IPS-18a (cell line): ENCODE results near the gene TIGD7.

Experiments used
- H3K27ac ChIP-seq: one replicate; pipeline ENCODE4 v1.5.1; 2013; ENCODE audit warnings: low read length
- H3K27me3 ChIP-seq: one replicate; pipeline ENCODE4 v1.6.1; 2013; ENCODE audit warnings: mild to moderate bottlenecking, low read length; ENCODE audit not compliant: control insufficient read depth, insufficient read depth
- H3K36me3 ChIP-seq: one replicate; pipeline ENCODE4 v1.6.1; 2013; ENCODE audit warnings: low read depth, low read length; ENCODE audit not compliant: control insufficient read depth
- H3K4me1 ChIP-seq: one replicate; pipeline ENCODE4 v1.6.1; 2013; ENCODE audit warnings: low read depth, low read length; ENCODE audit not compliant: control insufficient read depth
- H3K4me3 ChIP-seq: one replicate; pipeline ENCODE4 v1.5.1; 2013; ENCODE audit warnings: low read length
- H3K9ac ChIP-seq: one replicate; pipeline ENCODE4 v1.6.1; 2013; ENCODE audit warnings: mild to moderate bottlenecking, low read length, moderate library complexity
- H3K9me3 ChIP-seq: one replicate; pipeline ENCODE4 v1.6.1; 2013; ENCODE audit warnings: low read depth, low read length; ENCODE audit not compliant: control insufficient read depth

TIGD7 gene, protein sequence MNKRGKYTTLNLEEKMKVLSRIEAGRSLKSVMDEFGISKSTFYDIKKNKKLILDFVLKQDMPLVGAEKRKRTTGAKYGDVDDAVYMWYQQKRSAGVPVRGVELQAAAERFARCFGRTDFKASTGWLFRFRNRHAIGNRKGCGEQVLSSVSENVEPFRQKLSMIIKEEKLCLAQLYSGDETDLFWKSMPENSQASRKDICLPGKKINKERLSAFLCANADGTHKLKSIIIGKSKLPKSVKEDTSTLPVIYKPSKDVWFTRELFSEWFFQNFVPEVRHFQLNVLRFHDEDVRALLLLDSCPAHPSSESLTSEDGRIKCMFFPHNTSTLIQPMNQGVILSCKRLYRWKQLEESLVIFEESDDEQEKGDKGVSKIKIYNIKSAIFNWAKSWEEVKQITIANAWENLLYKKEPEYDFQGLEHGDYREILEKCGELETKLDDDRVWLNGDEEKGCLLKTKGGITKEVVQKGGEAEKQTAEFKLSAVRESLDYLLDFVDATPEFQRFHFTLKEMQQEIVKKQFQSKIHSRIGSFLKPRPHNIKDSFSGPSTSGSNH

DNA sequence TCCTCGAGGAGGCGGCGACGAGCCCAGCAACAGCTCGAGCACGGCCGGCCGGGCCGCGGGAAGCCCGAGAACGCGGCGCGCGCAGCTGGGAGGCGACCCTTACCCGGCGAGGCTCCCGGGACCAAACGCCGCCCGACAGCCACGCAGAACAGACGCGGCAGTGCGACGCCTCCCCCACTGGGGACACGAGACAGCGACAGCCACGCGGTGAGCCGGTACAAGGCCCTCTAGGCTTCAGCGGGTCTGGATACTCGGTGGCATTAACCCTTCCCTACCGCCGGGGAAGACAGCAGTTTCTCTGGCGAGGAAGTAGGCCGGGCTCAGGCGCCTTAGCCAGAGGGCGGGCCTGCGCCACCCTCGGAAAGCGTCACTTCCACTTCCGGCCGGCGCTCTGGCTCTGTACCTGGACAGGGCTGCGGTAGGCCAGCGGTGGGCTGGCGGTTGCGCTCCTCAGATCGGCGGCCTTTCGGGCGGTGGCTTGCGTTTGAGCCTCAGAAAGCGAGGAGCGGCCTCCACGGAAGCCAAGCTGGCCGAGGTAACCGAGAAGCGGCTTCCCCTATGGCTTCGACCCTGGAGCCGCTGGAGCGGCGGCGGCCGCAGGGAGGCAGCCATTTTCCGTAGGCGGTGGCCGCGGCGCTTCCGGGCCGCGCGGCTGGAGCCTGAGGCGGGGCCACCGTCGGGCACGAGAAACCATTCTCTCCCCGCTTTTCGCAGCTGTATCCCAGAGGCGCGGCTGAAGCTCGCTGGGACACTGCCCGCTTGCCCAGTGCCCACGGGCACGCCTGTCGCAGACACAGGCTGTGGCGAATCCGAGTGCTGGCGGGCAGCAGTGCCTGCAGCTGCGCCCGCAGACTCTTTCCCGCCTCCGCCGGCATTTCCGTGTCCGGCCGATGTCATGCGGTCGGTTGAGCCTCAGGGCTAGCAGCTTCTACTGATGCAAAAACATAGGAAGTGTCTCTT, at the start of gene TIGD7, which contains the start of gene ZNF75A:
TSS of gene TIGD7 (minus strand) at position 322 of the 960 bp plus-strand sequence. CDS start 4,816 bp downstream, outside the sequence.
TSS of gene ZNF75A (plus strand) at position 389 of the 960 bp plus-strand sequence. CDS start 2,932 bp downstream, outside the sequence.
- no peaks in the 10 kb centered on the region for H3K4me1 ChIP-seq
- peak within 1 kb of the TSS; percentile 67 for H3K9ac ChIP-seq
- H3K27me3 ChIP-seq: peaks cover 8% of the 10 kb centered on the region
- peak within 1 kb of the TSS; percentile 81 for H3K4me3 ChIP-seq
- H3K27ac ChIP-seq: peak within 1 kb of the TSS; percentile 59
- peaks cover 51% of the 10 kb centered on the region for H3K9me3 ChIP-seq
- H3K36me3 ChIP-seq: peaks cover 19% of the 10 kb centered on the region

DNA sequence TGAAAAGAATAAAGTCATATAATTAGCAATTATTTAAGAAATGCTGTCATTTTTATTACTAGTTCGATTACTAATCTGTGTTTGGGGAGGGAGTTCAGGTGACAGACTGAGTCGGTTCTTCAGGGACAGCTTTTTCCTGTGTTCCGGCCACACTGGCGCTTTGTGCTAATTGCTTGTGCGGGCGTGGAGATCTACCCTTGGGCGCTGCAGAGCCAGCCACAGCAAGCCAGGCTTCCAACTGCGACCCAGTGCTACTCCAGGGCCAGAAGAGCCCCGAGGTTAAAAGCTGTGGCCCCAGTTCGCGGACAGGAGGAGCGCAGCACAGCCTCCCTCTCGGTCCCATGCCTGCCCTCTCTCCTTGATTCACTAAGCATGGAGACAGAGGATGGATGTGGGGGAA, 43.9 kb upstream of the TIGD7 start:
- Histone ChIP-seq H3K9ac (no peak overlapping the region), H3K36me3 (no peaks in the 10 kb centered on the region), H3K27ac (no peak overlapping the region), H3K27me3 (no peaks in the 10 kb centered on the region), H3K4me1 (no peaks in the 10 kb centered on the region), H3K9me3 (peaks cover 17% of the 10 kb centered on the region), H3K4me3 (no peak overlapping the region)

DNA sequence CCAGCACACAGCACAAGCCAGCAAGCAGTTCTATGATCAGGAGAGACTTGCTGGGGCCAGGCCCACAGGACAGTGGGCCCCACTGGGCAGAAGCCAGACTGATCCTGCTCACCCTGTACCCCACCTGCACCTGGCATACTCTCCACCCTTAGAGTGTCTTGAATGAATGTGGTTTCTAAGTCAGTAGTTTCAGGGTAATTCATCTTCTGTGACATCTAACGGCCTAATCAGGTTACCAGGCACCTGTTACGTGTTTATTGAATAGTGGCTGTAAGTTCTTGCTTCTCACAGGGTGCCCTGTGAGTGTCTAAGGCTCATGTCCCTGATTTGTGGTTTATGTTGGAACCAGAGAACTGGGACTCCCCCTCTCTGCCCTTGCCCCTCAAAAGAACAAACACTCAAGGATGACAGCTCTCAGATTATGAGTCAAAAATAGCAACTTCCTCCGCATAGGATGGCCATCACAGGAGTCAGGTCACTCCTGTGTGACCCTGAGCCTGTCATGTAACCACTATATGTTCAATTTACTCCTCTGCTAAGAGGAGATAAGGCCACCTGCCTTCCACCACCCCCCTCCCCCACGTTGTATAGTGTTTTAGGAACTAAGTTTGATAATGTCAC, 43.4 kb upstream of the TIGD7 start:
- Histone ChIP-seq H3K9ac (no peak overlapping the region), H3K27ac (no peak overlapping the region), H3K4me1 (no peaks in the 10 kb centered on the region)

DNA sequence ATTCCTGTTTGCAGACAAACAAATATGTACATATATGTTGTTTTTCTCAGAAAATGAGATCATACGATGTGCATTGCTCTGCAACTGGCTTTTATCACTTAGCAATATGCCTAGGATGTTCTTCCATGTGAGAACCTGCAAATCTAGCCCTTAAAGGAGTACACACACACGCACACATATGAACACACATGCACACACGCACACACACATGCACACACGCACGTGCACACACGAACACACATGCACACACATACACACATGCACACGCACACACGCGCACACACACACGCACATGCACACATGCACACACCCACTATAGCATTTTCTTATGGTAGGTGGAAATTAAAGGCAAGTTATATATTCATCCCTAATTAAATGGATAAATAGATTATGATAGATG, 42.4 kb upstream of the TIGD7 start:
- H3K9ac ChIP-seq: no peak overlapping the region
- H3K4me1 ChIP-seq: no peaks in the 10 kb centered on the region
- H3K4me3 ChIP-seq: no peak overlapping the region
- peaks cover 17% of the 10 kb centered on the region for H3K9me3 ChIP-seq
- no peaks in the 10 kb centered on the region for H3K27me3 ChIP-seq
- no peak overlapping the region for H3K27ac ChIP-seq
- no peaks in the 10 kb centered on the region for H3K36me3 ChIP-seq

More for the DNA sequence above, 43.4 kb upstream of the TIGD7 start:
- Histone ChIP-seq H3K36me3 (no peaks in the 10 kb centered on the region), H3K27me3 (no peaks in the 10 kb centered on the region), H3K9me3 (peaks cover 17% of the 10 kb centered on the region), H3K4me3 (no peak overlapping the region)

DNA sequence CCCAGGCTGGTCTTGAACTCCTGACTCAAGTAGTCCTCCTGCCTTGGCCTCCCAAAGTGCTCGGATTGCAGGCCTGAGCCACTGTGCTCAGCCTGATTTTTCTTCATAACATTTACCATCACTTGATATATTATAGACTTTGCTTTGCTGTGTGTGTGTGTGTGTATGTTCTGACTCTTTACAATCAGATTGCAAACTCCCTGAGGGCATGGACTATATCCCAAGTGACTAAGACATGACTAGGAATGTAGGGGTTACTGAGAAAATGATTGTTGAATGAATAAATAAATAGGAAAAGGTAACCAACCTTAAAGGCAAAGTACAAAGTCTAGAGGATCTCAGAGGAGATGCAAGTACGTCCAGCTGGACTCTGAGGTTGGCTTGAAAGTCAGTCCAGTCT, 40.8 kb upstream of the TIGD7 start:
- H3K9me3 ChIP-seq: peaks cover 17% of the 10 kb centered on the region
- H3K4me3 ChIP-seq: no peak overlapping the region
- H3K27me3 ChIP-seq: no peaks in the 10 kb centered on the region
- H3K9ac ChIP-seq: no peak overlapping the region
- H3K4me1 ChIP-seq: no peaks in the 10 kb centered on the region
- no peak overlapping the region for H3K27ac ChIP-seq
- H3K36me3 ChIP-seq: no peaks in the 10 kb centered on the region

DNA sequence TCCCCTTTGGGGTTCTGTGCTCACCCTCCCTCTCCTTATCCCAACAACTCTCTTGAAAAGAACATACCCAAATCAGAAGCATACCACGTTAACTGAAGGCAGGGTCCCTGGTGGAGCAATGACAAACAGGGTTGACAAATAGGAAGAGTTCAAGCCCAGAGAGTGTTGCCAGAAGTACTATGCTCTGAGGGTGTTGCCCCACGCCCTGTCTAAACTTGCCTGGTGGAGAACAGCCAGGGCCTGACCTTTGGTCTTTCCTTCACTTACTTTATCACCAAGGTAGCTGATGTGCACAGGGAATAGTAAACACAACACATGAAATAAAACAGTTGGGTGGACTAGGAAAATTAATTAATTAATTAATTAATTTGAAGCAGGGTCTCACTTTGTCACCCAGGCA, 23.4 kb upstream of the TIGD7 start:
- no peaks in the 10 kb centered on the region for H3K4me1 ChIP-seq
- no peaks in the 10 kb centered on the region for H3K27me3 ChIP-seq
- H3K9ac ChIP-seq: no peak overlapping the region
- H3K27ac ChIP-seq: no peak overlapping the region
- H3K36me3 ChIP-seq: no peaks in the 10 kb centered on the region
- H3K4me3 ChIP-seq: no peak overlapping the region
- peaks cover 22% of the 10 kb centered on the region for H3K9me3 ChIP-seq

DNA sequence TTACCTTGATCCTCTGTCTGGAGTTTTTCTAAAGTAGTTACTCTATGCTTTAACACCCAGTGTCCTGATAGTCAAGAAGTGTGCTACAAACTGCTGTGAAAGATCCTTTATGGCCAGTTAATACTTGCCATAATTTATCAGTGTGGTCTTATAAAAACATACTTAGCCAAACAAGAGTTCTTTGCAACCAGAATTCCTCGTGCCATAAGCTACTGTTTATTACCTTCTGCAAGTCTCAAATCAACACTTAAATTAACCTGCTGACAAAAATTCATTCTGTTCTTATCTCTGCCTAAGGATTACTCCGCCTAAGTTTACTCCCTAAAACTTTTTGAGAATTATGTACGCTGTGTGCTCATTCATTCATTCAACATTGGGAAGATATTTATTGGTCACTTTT, 22.9 kb upstream of the TIGD7 start:
- peaks cover 22% of the 10 kb centered on the region for H3K9me3 ChIP-seq
- no peaks in the 10 kb centered on the region for H3K36me3 ChIP-seq
- no peaks in the 10 kb centered on the region for H3K4me1 ChIP-seq
- no peak overlapping the region for H3K4me3 ChIP-seq
- no peaks in the 10 kb centered on the region for H3K27me3 ChIP-seq
- no peak overlapping the region for H3K27ac ChIP-seq
- no peak overlapping the region for H3K9ac ChIP-seq

DNA sequence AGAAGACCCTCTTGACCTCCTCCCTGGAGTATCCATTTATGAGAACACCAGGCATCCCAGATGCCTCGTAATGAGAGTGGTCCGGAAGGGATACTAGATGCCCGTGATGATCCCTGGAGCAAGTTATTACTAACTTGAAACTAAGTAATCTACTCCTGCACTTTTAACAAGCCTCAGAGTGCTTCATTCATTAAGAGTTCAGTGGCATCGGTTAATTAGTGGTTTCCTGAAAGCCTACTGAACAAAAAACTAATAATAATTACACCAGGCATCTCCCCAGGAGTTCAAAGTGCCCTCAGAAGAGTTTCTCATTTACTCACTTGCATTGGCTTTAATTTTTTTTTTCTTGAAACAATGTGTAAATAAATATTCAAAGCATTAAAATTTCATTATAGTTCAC, 22.3 kb upstream of the TIGD7 start:
- H3K36me3 ChIP-seq: no peaks in the 10 kb centered on the region
- H3K9ac ChIP-seq: no peak overlapping the region
- no peak overlapping the region for H3K4me3 ChIP-seq
- no peak overlapping the region for H3K27ac ChIP-seq
- peaks cover 20% of the 10 kb centered on the region for H3K9me3 ChIP-seq
- H3K4me1 ChIP-seq: no peaks in the 10 kb centered on the region
- no peaks in the 10 kb centered on the region for H3K27me3 ChIP-seq

DNA sequence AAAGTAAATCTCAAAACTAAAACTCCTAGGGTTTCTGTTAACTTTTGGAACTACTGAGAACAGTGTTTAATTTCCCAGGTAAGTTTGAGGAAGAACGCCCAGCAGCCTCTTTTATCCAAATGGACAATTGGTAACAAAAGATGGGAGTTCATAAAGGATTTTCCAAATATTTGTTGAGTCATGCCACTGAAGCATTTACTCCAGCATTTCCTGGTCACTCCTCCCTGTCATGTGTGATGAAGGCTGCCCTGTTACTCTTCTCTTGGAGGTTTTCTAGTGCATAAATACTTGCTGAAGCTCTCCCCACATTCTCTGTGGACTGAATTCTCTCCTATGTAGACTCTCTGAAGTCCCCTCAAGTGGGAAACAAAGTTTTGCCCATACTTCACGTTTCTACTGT, 16.6 kb upstream of the TIGD7 start:
- H3K4me3 ChIP-seq: no peak overlapping the region
- H3K9me3 ChIP-seq: peaks cover 27% of the 10 kb centered on the region
- no peak overlapping the region for H3K27ac ChIP-seq
- H3K36me3 ChIP-seq: peaks cover 14% of the 10 kb centered on the region
- no peaks in the 10 kb centered on the region for H3K4me1 ChIP-seq
- no peak overlapping the region for H3K9ac ChIP-seq
- H3K27me3 ChIP-seq: no peaks in the 10 kb centered on the region

DNA sequence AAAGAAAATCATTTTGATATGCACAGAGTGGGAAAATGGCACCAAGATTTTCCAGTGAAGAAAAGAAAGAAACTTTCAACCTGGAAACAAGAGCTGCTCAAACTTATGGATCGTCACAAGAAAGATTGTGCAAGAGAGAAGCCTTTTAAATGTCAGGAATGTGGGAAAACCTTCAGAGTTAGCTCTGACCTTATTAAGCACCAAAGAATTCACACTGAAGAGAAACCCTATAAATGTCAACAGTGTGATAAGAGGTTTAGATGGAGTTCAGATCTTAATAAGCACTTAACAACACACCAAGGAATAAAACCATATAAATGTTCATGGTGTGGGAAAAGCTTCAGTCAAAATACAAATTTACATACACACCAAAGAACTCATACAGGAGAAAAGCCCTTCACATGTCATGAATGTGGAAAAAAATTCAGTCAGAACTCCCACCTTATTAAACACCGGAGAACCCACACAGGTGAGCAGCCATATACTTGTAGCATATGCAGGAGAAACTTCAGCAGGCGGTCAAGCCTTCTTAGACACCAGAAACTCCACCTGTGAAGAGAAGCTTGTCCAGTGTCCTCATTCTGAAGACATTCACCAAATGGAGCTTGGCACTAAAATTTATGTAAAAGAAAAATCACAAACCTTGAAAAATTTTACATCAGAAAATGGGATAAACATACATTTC, 12.2 kb upstream of the TIGD7 start:
- H3K27me3 ChIP-seq: no peaks in the 10 kb centered on the region
- H3K9me3 ChIP-seq: peaks cover 46% of the 10 kb centered on the region
- H3K9ac ChIP-seq: no peak overlapping the region
- H3K36me3 ChIP-seq: peaks cover 28% of the 10 kb centered on the region
- no peak overlapping the region for H3K27ac ChIP-seq
- no peak overlapping the region for H3K4me3 ChIP-seq
- no peaks in the 10 kb centered on the region for H3K4me1 ChIP-seq
